Uterus (tissue), 2 donors: Measurements from ENCODE around the gene LRSAM1.

Source experiments
- CTCF ChIP-seq, 4 experiments: fragments of 200-600 bp in 2 of 4; fragments of 450-650 bp in 2 of 4; sonication (generic) in 2 of 4; IDR thresholded peaks; one replicate each; pipeline ENCODE4 v1.5.1; 2016 to 2019; ENCODE audit warnings: antibody characterized with exemption in 4 of 4, mild to moderate bottlenecking in 2 of 4, moderate library complexity in 1 of 4
- POLR2A ChIP-seq, 2 donors: fragments of 450-650 bp; IDR thresholded peaks; one replicate each; pipeline ENCODE4 v1.6.1; 2016; ENCODE audit warnings: antibody characterized with exemption in 2 of 2, mild to moderate bottlenecking in 1 of 2, moderate library complexity in 1 of 2

GRCh38 chr9:127497656-127498290, 46.5 kb downstream of the LRSAM1 start:
- no peak for TF ChIP-seq CTCF (IDR thresholded peaks at IDR 0.05)
- no peak for TF ChIP-seq POLR2A (IDR thresholded peaks at IDR 0.05)
